IMR-90 (cell line): ENCODE measurements around the gene GUCY2C. TPM values are rescaled to one million over a fixed set of nuclear protein-coding genes. Genes with fewer than 3 reads are reported as not detected.

Experiments
- ATAC-seq: fragments of 200-7000 bp; cut with Tn5 transposase; 2 replicates; pipeline ENCODE4 v1.9.1; 2020; ENCODE audit warnings: low read depth, mild to moderate bottlenecking, moderate library complexity
- BruUV-seq: library from RNA; stranded (reverse); fragments of 400-500 nt; replicated peaks from 2 replicates; lab custom pipeline; 2021; lab: Mats Ljungman, UMichigan
- CTCF ChIA-PET: fragments of 300-600 bp; formaldehyde crosslinking; extraction: SDS; loops from one replicate; lab custom pipeline; 2021; ENCODE audit warnings: antibody characterized with exemption; lab: Yijun Ruan, JAX
- POLR2A ChIA-PET: fragments of 300-600 bp; sonication (Branson Sonifier 250); formaldehyde crosslinking; loops from one replicate; lab custom pipeline; 2022; ENCODE audit warnings: antibody characterized with exemption; ENCODE audit not compliant: unreplicated experiment; lab: Charles Lee
- DNase-seq: peaks from one replicate; pipeline ENCODE4 v3.0.0; 2013
- H2AFZ ChIP-seq: replicated peaks from 2 replicates; pipeline ENCODE3; 2013; ENCODE audit warnings: low read length, mild to moderate bottlenecking; ENCODE audit not compliant: poor library complexity
- H2AK5ac ChIP-seq: 2 replicates; pipeline ENCODE4 v1.6.1; 2013; ENCODE audit warnings: low read depth, low read length, inconsistent platforms
- H2AK9ac ChIP-seq: replicated peaks from 2 replicates; pipeline ENCODE3; 2013; ENCODE audit warnings: mild to moderate bottlenecking, low read depth, low read length, moderate library complexity; ENCODE audit not compliant: poor library complexity
- H2BK120ac ChIP-seq: 2 replicates; pipeline ENCODE4 v1.6.1; 2013; ENCODE audit warnings: low read depth, low read length, inconsistent platforms
- H2BK15ac ChIP-seq: 3 replicates; pipeline ENCODE4 v1.6.1; 2013; ENCODE audit warnings: low read depth, low read length, inconsistent platforms
- H2BK20ac ChIP-seq: 2 replicates; pipeline ENCODE4 v1.6.1; 2013; ENCODE audit warnings: low read depth, mild to moderate bottlenecking, inconsistent platforms, low read length, moderate library complexity
- H2BK5ac ChIP-seq: 2 replicates; pipeline ENCODE4 v1.6.1; 2013; ENCODE audit warnings: mild to moderate bottlenecking, low read depth, low read length, inconsistent platforms; ENCODE audit not compliant: poor library complexity, severe bottlenecking
- H3K14ac ChIP-seq: replicated peaks from 2 replicates; pipeline ENCODE4 v1.6.1; 2013; ENCODE audit warnings: low read depth, low read length, inconsistent platforms
- H3K18ac ChIP-seq: 2 replicates; pipeline ENCODE4 v1.6.1; 2013; ENCODE audit warnings: low read depth, low read length, control low read depth
- H3K23ac ChIP-seq: 2 replicates; pipeline ENCODE4 v1.6.1; 2013; ENCODE audit warnings: low read depth, low read length, inconsistent platforms
- H3K27ac ChIP-seq: 2 replicates; pipeline ENCODE4 v1.5.1; 2013; ENCODE audit warnings: mild to moderate bottlenecking, control low read depth, low read length; ENCODE audit not compliant: insufficient read depth
- H3K27me3 ChIP-seq: 2 replicates; pipeline ENCODE4 v1.6.1; 2013; ENCODE audit warnings: low read length; ENCODE audit not compliant: control insufficient read depth, insufficient read depth
- H3K36me3 ChIP-seq: 2 replicates; pipeline ENCODE4 v1.6.1; 2013; ENCODE audit warnings: low read length, mixed read lengths; ENCODE audit not compliant: control insufficient read depth, insufficient read depth
- H3K4ac ChIP-seq: 2 replicates; pipeline ENCODE4 v1.6.1; 2013; ENCODE audit warnings: low read depth, low read length, inconsistent platforms
- H3K4me1 ChIP-seq: 2 replicates; pipeline ENCODE4 v1.6.1; 2013; ENCODE audit warnings: low read length, mixed read lengths; ENCODE audit not compliant: control insufficient read depth, insufficient read depth
- H3K4me2 ChIP-seq: 2 replicates; pipeline ENCODE4 v1.6.1; 2013; ENCODE audit warnings: low read depth, mild to moderate bottlenecking, control low read depth, low read length, moderate library complexity
- H3K4me3 ChIP-seq: 2 replicates; pipeline ENCODE4 v1.5.1; 2013; ENCODE audit warnings: low read depth, mild to moderate bottlenecking, control low read depth, low read length, moderate library complexity; ENCODE audit not compliant: insufficient read depth
- H3K56ac ChIP-seq: 2 replicates; pipeline ENCODE4 v1.6.1; 2013; ENCODE audit warnings: low read length, inconsistent platforms; ENCODE audit not compliant: insufficient read depth; ENCODE audit errors: extremely low read depth
- H3K79me1 ChIP-seq, 2 experiments: 2 replicates each; pipeline ENCODE4 v1.6.1; 2013; ENCODE audit warnings: low read length in 2 of 2, inconsistent platforms in 1 of 2, low read depth in 1 of 2
- H3K9ac ChIP-seq: 2 replicates; pipeline ENCODE4 v1.6.1; 2013; ENCODE audit warnings: low read depth, low read length, control low read depth
- H3K9me1 ChIP-seq: 2 replicates; pipeline ENCODE4 v1.6.1; 2013; ENCODE audit warnings: low read length, inconsistent platforms; ENCODE audit not compliant: insufficient read depth
- H3K9me3 ChIP-seq: 2 replicates; pipeline ENCODE4 v1.6.1; 2013; ENCODE audit warnings: low read length; ENCODE audit not compliant: control insufficient read depth, insufficient read depth
- H4K20me1 ChIP-seq: 2 replicates; pipeline ENCODE4 v1.6.1; 2013; ENCODE audit warnings: low read length, inconsistent platforms; ENCODE audit not compliant: insufficient read depth
- H4K5ac ChIP-seq: 2 replicates; pipeline ENCODE4 v1.6.1; 2013; ENCODE audit warnings: mild to moderate bottlenecking, low read depth, low read length, control low read depth
- H4K8ac ChIP-seq, 2 experiments: 2 replicates each; pipeline ENCODE4 v1.6.1; 2013; ENCODE audit warnings: low read depth in 2 of 2, low read length in 2 of 2, control low read depth in 1 of 2, inconsistent platforms in 1 of 2
- H4K91ac ChIP-seq: 2 replicates; pipeline ENCODE4 v1.6.1; 2013; ENCODE audit warnings: low read depth, low read length, inconsistent platforms; ENCODE audit not compliant: insufficient read depth
- CEBPB ChIP-seq: IDR thresholded peaks from 2 replicates; pipeline ENCODE4 v1.6.1; 2012; ENCODE audit warnings: low read depth, low read length, improper control_type of control experiment
- MAFK ChIP-seq: IDR thresholded peaks from 2 replicates; pipeline ENCODE4 v1.6.1; 2012; ENCODE audit warnings: low read depth, low read length, improper control_type of control experiment
- RCOR1 ChIP-seq: IDR thresholded peaks from 2 replicates; pipeline ENCODE4 v1.6.1; 2012; ENCODE audit warnings: mild to moderate bottlenecking, low read length, improper control_type of control experiment; ENCODE audit not compliant: insufficient replicate concordance
- SMC3 ChIP-seq: fragments of 150-350 bp; IDR thresholded peaks from 2 replicates; pipeline ENCODE4 v1.6.1; 2016; ENCODE audit warnings: low read depth, mild to moderate bottlenecking, antibody characterized with exemption, low read length, moderate library complexity
- WGBS, 2 experiments: methylation state at CpG; one replicate each; pipeline versions ENCODE4 v1.1.5 to v1.1.7; 2013; ENCODE audit warnings: missing lambda C conversion rate in 2 of 2; ENCODE audit not compliant: insufficient read length in 1 of 2; ENCODE audit errors: extremely low coverage in 2 of 2; 5-methylcytosine and 5-hydroxymethylcytosine counted together
- dilution Hi-C: fragments of 300-500 bp; cut with HindIII; formaldehyde crosslinking; loops from one replicate; pipeline ENCODE4 v1.14.3; 2018; ENCODE audit warnings: low sequenced_read_pairs; ENCODE audit not compliant: unreplicated experiment
- in situ Hi-C: fragments of 300-500 bp; cut with MboI; formaldehyde crosslinking; loops from 3 replicates; pipeline ENCODE4 v1.14.3; 2019; ENCODE audit warnings: low sequenced_read_pairs, inconsistent platforms, mixed read lengths
- intact Hi-C: fragments of 100-400 bp; cut with micrococcal nuclease; formaldehyde crosslinking; loops from 2 replicates; pipeline ENCODE4 v1.10.0; 2022
- polyA plus RNA-seq, 3 experiments: library from polyadenylated mRNA; depleted of rRNA; stranded (reverse); fragments of >200 nt; gene quantifications; 2 replicates each; pipeline ENCODE4 v1.2.3, GENCODE V29; 2012; ENCODE audit warnings: low replicate concordance in 1 of 3
- total RNA-seq: library from RNA; depleted of rRNA; stranded (reverse); fragments of >200 nt; gene quantifications from 2 replicates; pipeline ENCODE4 v1.2.3, GENCODE V29; 2012

The GUCY2C gene
- total and polyA plus RNA-seq, 2 of the 4 experiments (the other 2 are of a cell fraction), result not detected

GRCh38 chr12:14571779-14572178, 124.6 kb downstream of the GUCY2C start:
- H3K18ac ChIP-seq, result no peak overlapping the region
- H3K4me3 ChIP-seq, result no peak overlapping the region
- no peaks in the 10 kb centered on the region for H3K36me3 ChIP-seq
- H2BK20ac ChIP-seq, result no peak overlapping the region
- ChIA-PET POLR2A (no interaction called here), CTCF (no interaction called here)
- WGBS, 2 experiments, result no CpG with 5 or more reads among the region's 3 CpGs
- ATAC-seq, result no peak
- no peak overlapping the region for H2AK5ac ChIP-seq
- no peak overlapping the region for H3K23ac ChIP-seq
- H3K4ac ChIP-seq, result no peak overlapping the region
- H2AK9ac ChIP-seq, result no peak overlapping the region
- H2BK5ac ChIP-seq, result no peak overlapping the region
- H4K5ac ChIP-seq, result no peak overlapping the region
- no peak overlapping the region for H4K8ac ChIP-seq
- H3K27me3 ChIP-seq, result no peaks in the 10 kb centered on the region; the same call in 1 of the 2 replicates
- intact Hi-C loops (no loop called here), dilution Hi-C loops (no loop called here), in situ Hi-C loops (no loop called here)
- no peaks in the 10 kb centered on the region for H3K9me1 ChIP-seq
- H2BK120ac ChIP-seq, result no peak overlapping the region
- no peak overlapping the region for H2AFZ ChIP-seq
- no peaks in the 10 kb centered on the region for H3K4me1 ChIP-seq
- no peak overlapping the region for H3K27ac ChIP-seq
- H3K9ac ChIP-seq, result no peak overlapping the region
- no peaks in the 10 kb centered on the region for H3K79me1 ChIP-seq
- no peaks in the 10 kb centered on the region for H3K9me3 ChIP-seq
- no peaks in the 10 kb centered on the region for H4K20me1 ChIP-seq
- DNase-seq, result no peak
- no peak overlapping the region for H3K14ac ChIP-seq
- no TSS peak for BruUV-seq
- TF ChIP-seq RCOR1, result no peak
- peak; percentile 84 for TF ChIP-seq CEBPB
- TF ChIP-seq SMC3, result no peak
- TF ChIP-seq MAFK, result no peak
- no peak overlapping the region for H4K91ac ChIP-seq
- no peak overlapping the region for H2BK15ac ChIP-seq
- no peak overlapping the region for H3K4me2 ChIP-seq
- no peak overlapping the region for H3K56ac ChIP-seq
